IMR-90 (cell line): Measurements from ENCODE around the gene GPLD1.

Experiments
- BHLHE40 ChIP-seq: fragments of 150-350 bp; IDR thresholded peaks from 2 replicates; pipeline ENCODE4 v1.6.1; 2016; ENCODE audit warnings: mild to moderate bottlenecking, low read depth, low read length
- CEBPB ChIP-seq: IDR thresholded peaks from 2 replicates; pipeline ENCODE4 v1.6.1; 2012; ENCODE audit warnings: low read depth, low read length, improper control_type of control experiment
- FOS ChIP-seq: fragments of 150-350 bp; IDR thresholded peaks from 2 replicates; pipeline ENCODE4 v1.6.1; 2016; ENCODE audit warnings: low read depth, low read length
- MAFK ChIP-seq: IDR thresholded peaks from 2 replicates; pipeline ENCODE4 v1.6.1; 2012; ENCODE audit warnings: low read depth, low read length, improper control_type of control experiment
- POLR2A ChIP-seq: IDR thresholded peaks from 2 replicates; pipeline ENCODE4 v1.6.1; 2012; ENCODE audit warnings: mild to moderate bottlenecking, low read depth, low read length
- RAD21 ChIP-seq: IDR thresholded peaks from 2 replicates; pipeline ENCODE4 v1.6.1; 2012; ENCODE audit warnings: low read length, improper control_type of control experiment
- RCOR1 ChIP-seq: IDR thresholded peaks from 2 replicates; pipeline ENCODE4 v1.6.1; 2012; ENCODE audit warnings: mild to moderate bottlenecking, low read length, improper control_type of control experiment; ENCODE audit not compliant: insufficient replicate concordance
- TF ChIP-seq, protein P1 (sequence below): conservative IDR thresholded peaks from 2 replicates; pipeline ENCODE4 v1.5.1; 2012; ENCODE audit warnings: mild to moderate bottlenecking, low read depth, low read length, improper control_type of control experiment
- TF ChIP-seq, protein P2 (sequence below): fragments of 150-350 bp; IDR thresholded peaks from 2 replicates; pipeline ENCODE4 v1.6.1; 2016; ENCODE audit warnings: low read depth, mild to moderate bottlenecking, low read length, moderate library complexity, borderline replicate concordance
- TF ChIP-seq, protein P3 (sequence below): fragments of 150-350 bp; IDR thresholded peaks from 2 replicates; pipeline ENCODE4 v1.6.1; 2017; ENCODE audit warnings: mild to moderate bottlenecking, antibody characterized with exemption, low read length, low read depth

DNA sequence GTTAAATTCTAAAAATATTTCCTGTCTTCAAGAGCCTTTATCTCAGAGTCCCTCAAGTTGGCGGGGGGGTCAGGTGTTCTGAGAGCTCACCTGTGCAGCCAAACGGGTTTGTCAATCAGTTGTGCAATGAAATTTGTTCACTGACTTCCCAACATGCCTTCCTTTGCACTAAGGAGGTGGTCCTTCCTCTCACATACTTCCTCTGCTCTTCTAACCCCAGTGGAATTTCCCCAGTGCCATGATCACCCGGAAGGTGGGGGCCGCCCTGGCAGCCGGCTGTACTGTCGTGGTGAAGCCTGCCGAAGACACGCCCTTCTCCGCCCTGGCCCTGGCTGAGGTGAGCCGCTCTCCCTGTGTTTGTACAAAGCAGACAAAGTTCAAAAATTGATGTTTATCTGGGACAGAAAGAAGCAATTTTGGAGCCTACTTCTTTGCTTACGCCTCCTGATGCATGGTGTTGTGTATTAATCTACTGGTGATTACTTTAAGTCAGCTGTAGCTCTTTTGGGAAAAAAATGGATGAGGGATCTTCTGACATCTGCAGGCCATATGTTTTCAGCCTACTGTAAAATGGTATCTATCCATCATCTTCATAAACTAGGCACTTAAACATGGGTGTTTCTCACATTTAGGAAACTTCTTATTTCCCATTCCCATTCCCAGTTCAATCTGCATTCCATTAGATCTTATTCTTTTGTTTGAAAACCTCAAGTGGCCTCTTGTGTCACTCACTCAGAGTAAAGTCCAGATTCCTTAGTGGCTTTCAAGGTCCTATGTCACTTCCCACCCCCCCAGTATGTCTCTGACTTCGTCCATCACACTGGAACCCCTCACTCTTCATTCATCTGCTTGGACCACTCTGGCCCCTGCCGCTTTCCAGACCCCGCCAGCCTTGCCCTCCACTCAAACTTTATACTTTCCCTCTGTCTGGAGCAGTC, 15.5 kb upstream of the GPLD1 start:
- TF ChIP-seq, protein P1, sequence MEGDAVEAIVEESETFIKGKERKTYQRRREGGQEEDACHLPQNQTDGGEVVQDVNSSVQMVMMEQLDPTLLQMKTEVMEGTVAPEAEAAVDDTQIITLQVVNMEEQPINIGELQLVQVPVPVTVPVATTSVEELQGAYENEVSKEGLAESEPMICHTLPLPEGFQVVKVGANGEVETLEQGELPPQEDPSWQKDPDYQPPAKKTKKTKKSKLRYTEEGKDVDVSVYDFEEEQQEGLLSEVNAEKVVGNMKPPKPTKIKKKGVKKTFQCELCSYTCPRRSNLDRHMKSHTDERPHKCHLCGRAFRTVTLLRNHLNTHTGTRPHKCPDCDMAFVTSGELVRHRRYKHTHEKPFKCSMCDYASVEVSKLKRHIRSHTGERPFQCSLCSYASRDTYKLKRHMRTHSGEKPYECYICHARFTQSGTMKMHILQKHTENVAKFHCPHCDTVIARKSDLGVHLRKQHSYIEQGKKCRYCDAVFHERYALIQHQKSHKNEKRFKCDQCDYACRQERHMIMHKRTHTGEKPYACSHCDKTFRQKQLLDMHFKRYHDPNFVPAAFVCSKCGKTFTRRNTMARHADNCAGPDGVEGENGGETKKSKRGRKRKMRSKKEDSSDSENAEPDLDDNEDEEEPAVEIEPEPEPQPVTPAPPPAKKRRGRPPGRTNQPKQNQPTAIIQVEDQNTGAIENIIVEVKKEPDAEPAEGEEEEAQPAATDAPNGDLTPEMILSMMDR = no peak
- TF ChIP-seq FOS (no peak), BHLHE40 (no peak), RCOR1 (no peak), MAFK (no peak), CEBPB (no peak), POLR2A (no peak), RAD21 (no peak)
- TF ChIP-seq, protein P2, sequence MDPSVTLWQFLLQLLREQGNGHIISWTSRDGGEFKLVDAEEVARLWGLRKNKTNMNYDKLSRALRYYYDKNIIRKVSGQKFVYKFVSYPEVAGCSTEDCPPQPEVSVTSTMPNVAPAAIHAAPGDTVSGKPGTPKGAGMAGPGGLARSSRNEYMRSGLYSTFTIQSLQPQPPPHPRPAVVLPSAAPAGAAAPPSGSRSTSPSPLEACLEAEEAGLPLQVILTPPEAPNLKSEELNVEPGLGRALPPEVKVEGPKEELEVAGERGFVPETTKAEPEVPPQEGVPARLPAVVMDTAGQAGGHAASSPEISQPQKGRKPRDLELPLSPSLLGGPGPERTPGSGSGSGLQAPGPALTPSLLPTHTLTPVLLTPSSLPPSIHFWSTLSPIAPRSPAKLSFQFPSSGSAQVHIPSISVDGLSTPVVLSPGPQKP = no peak
- TF ChIP-seq, protein P3, sequence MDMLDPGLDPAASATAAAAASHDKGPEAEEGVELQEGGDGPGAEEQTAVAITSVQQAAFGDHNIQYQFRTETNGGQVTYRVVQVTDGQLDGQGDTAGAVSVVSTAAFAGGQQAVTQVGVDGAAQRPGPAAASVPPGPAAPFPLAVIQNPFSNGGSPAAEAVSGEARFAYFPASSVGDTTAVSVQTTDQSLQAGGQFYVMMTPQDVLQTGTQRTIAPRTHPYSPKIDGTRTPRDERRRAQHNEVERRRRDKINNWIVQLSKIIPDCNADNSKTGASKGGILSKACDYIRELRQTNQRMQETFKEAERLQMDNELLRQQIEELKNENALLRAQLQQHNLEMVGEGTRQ = no peak
